Measurements from ENCODE around the gene THSD7A.

GRCh38 chr7:11539853-11540252 lies 292.1 kb downstream of the THSD7A start:
- TF ChIP-seq POLR2A (IDR thresholded peaks at IDR 0.05; ENCODE audit: low read depth, low read length) (no peak), POLR2AphosphoS5 (IDR thresholded peaks at IDR 0.05; ENCODE audit: low read depth, low read length) (no peak)

Measured in GM12892 (cell line).